ENCODE measurements around the gene ALG9. TPM values are rescaled to one million over a fixed set of nuclear protein-coding genes. Genes with fewer than 3 reads are reported as not detected.

The ALG9 gene
- polyA plus RNA-seq, 2 of the 4 experiments (the other 2 are of a cell fraction): 15.3 to 33.3 TPM

DNA sequence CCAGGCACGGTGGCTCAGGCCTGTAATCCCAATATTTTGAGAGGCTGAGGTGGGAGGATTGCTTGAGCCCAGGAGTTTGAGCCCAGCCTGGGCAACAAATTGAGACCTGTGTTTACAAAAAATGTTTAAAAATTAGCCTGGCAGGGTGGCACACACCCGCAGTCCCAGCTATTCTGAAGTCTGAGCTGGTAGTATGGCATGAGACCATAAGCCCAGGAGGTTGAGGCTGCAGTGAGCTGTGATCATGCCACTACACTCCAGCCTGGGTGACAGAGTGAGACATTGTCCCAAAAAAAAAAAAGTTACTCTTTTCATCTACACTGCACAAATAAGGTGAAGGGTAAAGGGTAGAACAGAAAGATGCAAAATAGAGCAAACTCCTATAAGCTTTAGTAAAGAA is 82.9 kb downstream of the ALG9 start:
- DNase-seq (ENCODE audit: low read depth in 1 of 2, low spot score in 1 of 2) (no peak), ATAC-seq (no peak)
- 100% methylated on average over 1 of the region's 2 CpGs for WGBS (ENCODE audit: missing lambda C conversion rate)

DNA sequence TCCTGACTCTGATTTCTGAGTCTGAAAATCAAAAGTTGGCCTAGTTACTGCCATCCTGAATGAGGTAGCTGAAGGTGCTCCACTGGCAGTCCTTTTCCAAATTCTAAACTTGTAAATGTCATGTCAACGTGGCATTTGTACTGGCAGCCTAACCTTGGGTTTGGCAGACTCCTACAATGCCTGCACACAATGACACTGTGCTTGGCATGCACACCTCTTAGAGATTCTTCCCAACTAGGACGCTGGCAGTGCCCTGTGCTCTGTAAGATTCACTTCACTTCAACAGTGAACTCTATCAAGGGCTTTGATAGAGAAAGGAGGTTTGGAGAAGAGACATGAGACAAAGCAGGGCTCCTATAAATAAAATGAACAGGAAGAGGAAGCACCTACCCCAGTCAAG is 83.3 kb downstream of the ALG9 start:
- Histone ChIP-seq H3K9me3 (no peaks in the 10 kb centered on the region), H3K27ac (no peak overlapping the region), H3K4me2 (no peak overlapping the region), H3K4me3 (no peak overlapping the region), H3K4me1 (no peaks in the 10 kb centered on the region)
- no peak for FAIRE-seq
- ChIA-PET CTCF (interaction anchor here (0.6 to 5.7 kb wide), 2 partner anchors 10 to 189 kb away, joined by 3 to 27 read pairs; no protein-coding TSS in a partner anchor), POLR2A (no interaction called here)
- no peak for DNase-seq (ENCODE audit: low read depth in 1 of 2, low spot score in 1 of 2)
- ATAC-seq: no peak
- TF ChIP-seq PHF8 (IDR thresholded peaks at IDR 0.05; ENCODE audit: borderline replicate concordance, low read depth) (no peak), RAD21 (conservative IDR thresholded peaks at IDR 0.05 in 1 of 2, IDR thresholded peaks at IDR 0.05 in 1 of 2) (no peak), RFX5 (IDR thresholded peaks at IDR 0.05) (no peak), RCOR1 (IDR thresholded peaks at IDR 0.05; ENCODE audit: low read depth, low read length) (no peak), RNF2 (IDR thresholded peaks at IDR 0.05; ENCODE audit: borderline replicate concordance, low read depth) (no peak), KDM1A (IDR thresholded peaks at IDR 0.05; ENCODE audit: low read depth) (no peak), SREBF2 (IDR thresholded peaks at IDR 0.05) (no peak), ZSCAN20 (CRISPR knock-in tag; IDR thresholded peaks at IDR 0.05) (no peak), KDM5A (IDR thresholded peaks at IDR 0.05) (no peak), ZNF302 (CRISPR knock-in tag; IDR thresholded peaks at IDR 0.05) (no peak), CEBPB (IDR thresholded peaks at IDR 0.05) (no peak), SMC3 (IDR thresholded peaks at IDR 0.05) (no peak), EHMT2 (IDR thresholded peaks at IDR 0.05; ENCODE audit: low read depth) (no peak), RARB (CRISPR knock-in tag; IDR thresholded peaks at IDR 0.05) (no peak), FOSL2 (IDR thresholded peaks at IDR 0.05) (no peak), FOSL2 (CRISPR knock-in tag; IDR thresholded peaks at IDR 0.05) (no peak), HOXB5 (CRISPR knock-in tag; IDR thresholded peaks at IDR 0.05) (no peak), HDAC2 (IDR thresholded peaks at IDR 0.05) (no peak)
- TF ChIP-seq, protein P1, sequence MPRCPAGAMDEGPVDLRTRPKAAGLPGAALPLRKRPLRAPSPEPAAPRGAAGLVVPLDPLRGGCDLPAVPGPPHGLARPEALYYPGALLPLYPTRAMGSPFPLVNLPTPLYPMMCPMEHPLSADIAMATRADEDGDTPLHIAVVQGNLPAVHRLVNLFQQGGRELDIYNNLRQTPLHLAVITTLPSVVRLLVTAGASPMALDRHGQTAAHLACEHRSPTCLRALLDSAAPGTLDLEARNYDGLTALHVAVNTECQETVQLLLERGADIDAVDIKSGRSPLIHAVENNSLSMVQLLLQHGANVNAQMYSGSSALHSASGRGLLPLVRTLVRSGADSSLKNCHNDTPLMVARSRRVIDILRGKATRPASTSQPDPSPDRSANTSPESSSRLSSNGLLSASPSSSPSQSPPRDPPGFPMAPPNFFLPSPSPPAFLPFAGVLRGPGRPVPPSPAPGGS (IDR thresholded peaks at IDR 0.05): no peak
- TF ChIP-seq, protein P2, sequence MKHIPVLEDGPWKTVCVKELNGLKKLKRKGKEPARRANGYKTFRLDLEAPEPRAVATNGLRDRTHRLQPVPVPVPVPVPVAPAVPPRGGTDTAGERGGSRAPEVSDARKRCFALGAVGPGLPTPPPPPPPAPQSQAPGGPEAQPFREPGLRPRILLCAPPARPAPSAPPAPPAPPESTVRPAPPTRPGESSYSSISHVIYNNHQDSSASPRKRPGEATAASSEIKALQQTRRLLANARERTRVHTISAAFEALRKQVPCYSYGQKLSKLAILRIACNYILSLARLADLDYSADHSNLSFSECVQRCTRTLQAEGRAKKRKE (CRISPR knock-in tag; IDR thresholded peaks at IDR 0.05; ENCODE audit: low read depth): no peak
- WGBS (ENCODE audit: missing lambda C conversion rate): 79% methylated on average over 2 of the region's 2 CpGs

More for the DNA sequence above, 82.9 kb downstream of the ALG9 start:
- ChIA-PET CTCF (interaction anchor here (1.1 to 5.7 kb wide), 2 partner anchors 11 to 201 kb away, joined by 3 to 27 read pairs; no protein-coding TSS in a partner anchor), POLR2A (no interaction called here)
- no peaks in the 10 kb centered on the region for H3K9me3 ChIP-seq
- FAIRE-seq: no peak
- no peaks in the 10 kb centered on the region for H3K4me1 ChIP-seq
- no peak overlapping the region for H3K27ac ChIP-seq
- H3K4me2 ChIP-seq: no peak overlapping the region
- TF ChIP-seq GATA3 (IDR thresholded peaks at IDR 0.05; ENCODE audit: borderline replicate concordance): no peak
- TF ChIP-seq CBX8 (IDR thresholded peaks at IDR 0.05): no peak
- TF ChIP-seq NR3C1 (IDR thresholded peaks at IDR 0.05): no peak
- no peak for TF ChIP-seq RARB (CRISPR knock-in tag; IDR thresholded peaks at IDR 0.05)
- TF ChIP-seq HEYL (CRISPR knock-in tag; IDR thresholded peaks at IDR 0.05): no peak
- TF ChIP-seq, protein P3, sequence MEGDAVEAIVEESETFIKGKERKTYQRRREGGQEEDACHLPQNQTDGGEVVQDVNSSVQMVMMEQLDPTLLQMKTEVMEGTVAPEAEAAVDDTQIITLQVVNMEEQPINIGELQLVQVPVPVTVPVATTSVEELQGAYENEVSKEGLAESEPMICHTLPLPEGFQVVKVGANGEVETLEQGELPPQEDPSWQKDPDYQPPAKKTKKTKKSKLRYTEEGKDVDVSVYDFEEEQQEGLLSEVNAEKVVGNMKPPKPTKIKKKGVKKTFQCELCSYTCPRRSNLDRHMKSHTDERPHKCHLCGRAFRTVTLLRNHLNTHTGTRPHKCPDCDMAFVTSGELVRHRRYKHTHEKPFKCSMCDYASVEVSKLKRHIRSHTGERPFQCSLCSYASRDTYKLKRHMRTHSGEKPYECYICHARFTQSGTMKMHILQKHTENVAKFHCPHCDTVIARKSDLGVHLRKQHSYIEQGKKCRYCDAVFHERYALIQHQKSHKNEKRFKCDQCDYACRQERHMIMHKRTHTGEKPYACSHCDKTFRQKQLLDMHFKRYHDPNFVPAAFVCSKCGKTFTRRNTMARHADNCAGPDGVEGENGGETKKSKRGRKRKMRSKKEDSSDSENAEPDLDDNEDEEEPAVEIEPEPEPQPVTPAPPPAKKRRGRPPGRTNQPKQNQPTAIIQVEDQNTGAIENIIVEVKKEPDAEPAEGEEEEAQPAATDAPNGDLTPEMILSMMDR (IDR thresholded peaks at IDR 0.05): no peak
- TF ChIP-seq ZC3H11A (IDR thresholded peaks at IDR 0.05): no peak
- TF ChIP-seq, protein P4, sequence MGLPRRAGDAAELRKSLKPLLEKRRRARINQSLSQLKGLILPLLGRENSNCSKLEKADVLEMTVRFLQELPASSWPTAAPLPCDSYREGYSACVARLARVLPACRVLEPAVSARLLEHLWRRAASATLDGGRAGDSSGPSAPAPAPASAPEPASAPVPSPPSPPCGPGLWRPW (IDR thresholded peaks at IDR 0.05): no peak
- TF ChIP-seq, protein P5, sequence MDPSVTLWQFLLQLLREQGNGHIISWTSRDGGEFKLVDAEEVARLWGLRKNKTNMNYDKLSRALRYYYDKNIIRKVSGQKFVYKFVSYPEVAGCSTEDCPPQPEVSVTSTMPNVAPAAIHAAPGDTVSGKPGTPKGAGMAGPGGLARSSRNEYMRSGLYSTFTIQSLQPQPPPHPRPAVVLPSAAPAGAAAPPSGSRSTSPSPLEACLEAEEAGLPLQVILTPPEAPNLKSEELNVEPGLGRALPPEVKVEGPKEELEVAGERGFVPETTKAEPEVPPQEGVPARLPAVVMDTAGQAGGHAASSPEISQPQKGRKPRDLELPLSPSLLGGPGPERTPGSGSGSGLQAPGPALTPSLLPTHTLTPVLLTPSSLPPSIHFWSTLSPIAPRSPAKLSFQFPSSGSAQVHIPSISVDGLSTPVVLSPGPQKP (IDR thresholded peaks at IDR 0.05; ENCODE audit: low read depth, low read length): no peak
- no peak overlapping the region for H3K4me3 ChIP-seq
